Sciatic nerve (tissue), 2 donors: ENCODE results near the gene NLGN1. TPM values are rescaled to one million over a fixed set of nuclear protein-coding genes. Genes with fewer than 3 reads are reported as not detected.

Source experiments
- ATAC-seq: fragments of 200-7000 bp; cut with Tn5 transposase; one replicate; pipeline ENCODE4 v1.9.1; 2020; ENCODE audit warnings: mild to moderate bottlenecking, moderate library complexity
- DNase-seq: peaks from one replicate; pipeline ENCODE4 v3.0.0-alpha.2; 2020; ENCODE audit warnings: low spot score
- intact Hi-C: fragments of 100-400 bp; cut with DNase I; formaldehyde crosslinking; loops from one replicate; pipeline ENCODE4 v1.14.2; 2022
- total RNA-seq: library from RNA; stranded (reverse); fragmentation: NEBNext Ultra II Directional; extraction: Animal tissue kit (Norgen Biotek cat#: 25700); gene quantifications from one replicate; pipeline ENCODE4 v1.2.1, GENCODE V29; 2021
- donor health status: DM: no; HTN: no; CAD: no.
- donor health status: DM: no; HTN: no; CAD: no.

NLGN1 gene
- total RNA-seq, 1 donor from 2014 or later = 26.0 TPM

DNA sequence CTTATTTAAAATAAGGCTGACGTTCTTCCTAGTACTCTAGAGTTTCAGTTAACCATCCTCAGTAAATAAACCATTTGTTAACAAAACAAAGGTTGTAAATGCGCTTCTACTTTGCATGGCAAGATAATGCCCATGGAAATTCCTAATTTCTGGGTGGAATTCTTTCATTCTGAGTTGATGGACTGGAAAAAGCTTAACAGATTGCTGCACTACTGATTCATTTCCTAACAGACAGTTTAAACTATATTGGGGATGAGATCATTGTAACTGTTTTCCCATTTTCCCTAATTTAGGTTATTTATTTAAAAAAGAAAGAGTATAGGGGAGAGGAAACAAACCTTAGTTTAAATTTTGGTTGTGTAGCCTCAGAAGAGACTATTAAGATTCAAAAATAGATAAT lies 342.2 kb downstream of the NLGN1 start:
- intact Hi-C loops = no loop called here
- DNase-seq = no peak
- no peak for ATAC-seq

DNA sequence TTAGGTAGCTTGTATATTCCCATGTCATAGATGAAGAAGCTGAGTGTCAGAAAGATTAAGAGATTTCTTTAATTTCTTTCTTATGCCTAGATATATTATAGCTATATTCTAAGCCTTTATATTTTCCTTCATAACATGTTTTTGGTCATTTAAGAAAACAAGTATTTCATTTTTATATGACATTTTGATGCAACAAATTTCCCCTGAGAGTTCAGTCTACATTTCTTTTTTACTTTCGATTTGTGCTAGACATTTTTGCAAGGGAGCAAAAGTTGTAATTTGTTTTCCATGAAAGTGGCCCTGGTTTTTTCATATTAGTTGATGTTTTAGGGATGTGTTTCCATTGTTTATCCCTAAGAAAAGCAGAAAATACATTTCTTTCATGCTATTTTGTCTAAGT lies 344.9 kb downstream of the NLGN1 start:
- no peak for DNase-seq
- no peak for ATAC-seq
- intact Hi-C loops = no loop called here

DNA sequence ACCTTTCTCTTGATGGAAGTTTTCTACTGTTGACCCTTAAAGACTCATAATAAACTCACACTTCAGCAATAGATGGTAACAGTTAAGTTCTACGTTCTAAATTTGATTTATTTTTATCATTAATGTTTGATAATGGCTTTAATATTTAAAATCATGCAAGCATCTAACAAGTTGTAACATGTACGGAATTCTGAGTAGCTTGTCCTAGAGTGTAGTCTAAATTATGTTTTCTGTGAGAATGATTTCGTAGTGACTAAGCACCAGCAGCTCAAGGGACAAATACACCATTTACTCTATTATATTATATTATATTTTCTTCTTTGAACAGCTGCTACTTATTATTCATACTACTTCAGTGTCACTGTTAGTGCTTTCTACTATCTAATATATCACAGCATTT lies 345.6 kb downstream of the NLGN1 start:
- intact Hi-C loops = no loop called here
- ATAC-seq = peak; percentile 27

DNA sequence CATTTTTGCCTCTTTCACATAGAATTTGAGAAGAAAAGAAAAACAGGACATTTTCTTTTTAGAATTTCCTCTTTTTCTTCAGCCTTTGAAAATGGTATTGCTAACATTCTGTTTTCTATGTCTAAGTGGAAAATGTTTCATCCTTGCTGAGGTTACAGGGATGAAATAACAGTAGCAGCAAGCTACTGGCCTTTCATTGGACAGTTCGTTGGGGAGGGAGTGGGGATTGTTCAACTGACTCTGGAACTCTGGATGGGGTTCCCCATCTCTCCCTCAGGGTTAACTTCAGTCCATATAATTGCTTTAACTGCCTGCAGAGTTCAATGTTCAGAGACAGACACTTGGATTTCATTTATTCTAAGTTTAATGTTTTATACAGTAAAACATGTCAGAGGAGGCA lies 346.0 kb downstream of the NLGN1 start:
- ATAC-seq (no peak), DNase-seq (no peak)
- intact Hi-C loops = no loop called here

More for the DNA sequence above, 345.6 kb downstream of the NLGN1 start:
- DNase-seq = no peak

DNA sequence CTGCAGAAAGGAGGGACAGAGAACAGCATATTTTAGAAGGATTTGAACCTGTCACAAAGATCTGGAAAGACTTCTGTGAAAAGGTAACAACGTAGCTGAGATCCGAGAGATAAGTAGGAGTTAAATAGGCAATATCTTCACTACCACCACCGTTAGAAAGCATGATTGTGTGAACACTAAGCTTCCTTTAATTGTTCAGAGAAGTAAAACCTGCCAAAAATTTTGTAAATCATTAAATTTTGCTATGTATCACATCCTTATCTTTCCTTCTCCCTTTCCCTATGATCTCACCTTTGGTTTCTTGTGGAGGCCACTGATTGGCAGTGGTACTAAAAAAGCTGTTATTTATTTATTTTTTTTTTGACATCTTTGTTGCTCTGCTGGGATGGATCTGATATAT lies 346.9 kb downstream of the NLGN1 start:
- ATAC-seq (no peak), DNase-seq (no peak)
- intact Hi-C loops = no loop called here

DNA sequence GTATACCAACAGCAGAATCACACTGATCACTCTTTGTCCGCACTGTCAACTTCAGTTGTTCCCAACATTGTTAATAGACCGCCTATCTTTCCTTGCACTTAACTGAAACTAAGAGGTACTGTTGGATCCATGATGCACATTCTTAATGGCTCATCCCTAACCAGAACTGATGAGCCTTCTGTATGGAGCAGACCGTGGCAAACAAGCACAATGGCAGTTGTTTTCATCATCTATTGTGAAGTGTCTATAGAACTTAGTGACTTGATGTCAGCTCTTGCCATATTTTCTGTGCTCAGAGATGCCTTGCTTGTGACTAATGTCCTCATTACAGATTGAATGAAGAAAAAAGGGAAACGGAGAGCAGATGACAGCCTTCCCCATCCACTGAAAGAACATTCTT lies 347.4 kb downstream of the NLGN1 start:
- intact Hi-C loops = no loop called here
- DNase-seq (no peak), ATAC-seq (no peak)

DNA sequence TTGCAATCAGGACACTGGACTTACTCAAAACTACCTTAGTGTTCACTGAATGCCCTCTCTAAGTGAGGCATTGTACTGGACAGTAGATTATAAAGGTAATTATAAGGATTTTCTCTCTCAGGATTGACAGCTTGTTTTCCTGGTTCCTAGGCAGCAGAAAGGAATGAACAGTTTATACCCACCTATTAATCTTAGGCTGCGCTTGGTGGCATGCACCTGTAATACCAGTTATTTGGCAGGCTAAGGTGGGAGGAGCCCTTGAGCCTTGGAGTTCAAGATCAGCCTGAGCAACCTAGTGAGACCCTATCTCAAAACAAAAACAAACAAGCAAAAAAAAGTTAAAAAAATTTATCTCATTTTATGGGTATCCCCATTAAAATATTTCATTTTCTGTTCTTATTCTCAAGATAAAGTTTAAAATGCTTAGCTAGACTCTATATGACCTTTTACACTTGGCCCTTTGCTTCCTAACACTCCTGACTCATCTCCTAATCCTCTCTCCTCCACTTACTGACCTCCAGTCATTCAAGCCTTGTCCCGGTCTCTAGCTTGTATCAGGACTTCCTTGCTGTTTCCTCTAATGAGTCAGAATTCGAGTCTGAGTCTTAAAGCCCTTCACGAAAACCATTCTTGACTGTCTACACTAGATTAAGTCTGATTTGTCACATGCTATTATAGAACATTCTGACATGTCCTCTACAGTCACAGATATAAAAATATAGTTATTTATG lies 348.6 kb downstream of the NLGN1 start:
- ATAC-seq = no peak
- intact Hi-C loops = no loop called here
- no peak for DNase-seq

DNA sequence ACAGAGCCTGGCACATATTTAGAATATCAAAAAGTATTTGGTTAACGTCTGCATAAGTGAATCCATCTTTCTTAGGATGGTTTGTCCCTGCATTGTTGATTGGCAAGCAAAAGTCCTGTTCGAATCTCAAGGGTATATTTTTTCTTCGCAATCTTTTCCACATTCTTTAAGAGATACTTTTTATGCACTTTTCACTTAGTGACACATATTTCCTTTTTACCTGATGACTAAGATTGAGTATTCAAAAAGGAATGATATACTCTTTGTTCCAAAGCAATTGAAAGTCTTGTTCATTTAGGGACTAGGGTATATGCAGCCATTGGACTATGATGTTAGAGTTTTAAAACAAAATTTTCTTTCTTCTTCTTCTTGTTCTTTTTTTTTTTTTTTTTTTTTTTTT lies 349.9 kb downstream of the NLGN1 start:
- intact Hi-C loops = no loop called here
- no peak for DNase-seq
- ATAC-seq = no peak

DNA sequence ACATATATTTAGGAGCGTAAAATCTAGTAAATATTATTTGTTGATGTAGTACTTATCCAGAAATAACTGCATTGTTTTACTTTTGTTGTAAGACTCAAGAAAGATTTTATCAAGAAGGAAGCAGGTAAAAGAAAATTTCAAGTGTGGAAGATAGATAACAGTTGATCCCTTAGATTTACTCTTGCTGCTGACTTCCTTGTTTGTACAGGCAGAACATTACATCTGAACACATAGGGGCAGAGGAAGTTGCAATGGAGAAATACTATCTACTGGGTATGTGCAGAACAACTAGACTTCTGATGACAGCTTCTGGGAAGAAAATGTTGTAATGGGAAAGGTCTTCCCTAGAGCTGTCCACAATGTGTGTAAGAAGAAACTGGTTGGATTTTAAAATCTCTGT lies 350.6 kb downstream of the NLGN1 start:
- ATAC-seq (no peak), DNase-seq (no peak)
- intact Hi-C loops = no loop called here

DNA sequence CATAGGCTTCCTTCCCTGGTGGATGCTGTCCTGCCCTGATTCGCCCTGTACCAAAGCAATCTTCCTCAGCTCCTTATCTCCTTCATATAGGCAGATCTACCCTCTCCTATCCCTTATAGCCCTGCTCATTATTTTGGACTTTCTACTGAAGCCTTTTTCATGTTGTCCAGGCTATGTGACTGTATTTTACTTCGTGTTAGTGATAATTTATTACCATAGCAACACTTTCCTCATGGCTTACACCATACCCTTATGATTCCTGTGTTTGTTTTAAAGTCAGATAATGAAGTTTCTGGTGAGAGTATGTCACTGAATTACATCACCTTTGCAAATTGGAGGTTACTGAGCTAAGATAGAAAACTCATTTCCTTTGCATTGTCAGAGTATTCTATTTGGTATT lies 352.6 kb downstream of the NLGN1 start:
- intact Hi-C loops = no loop called here
- no peak for DNase-seq
- no peak for ATAC-seq

DNA sequence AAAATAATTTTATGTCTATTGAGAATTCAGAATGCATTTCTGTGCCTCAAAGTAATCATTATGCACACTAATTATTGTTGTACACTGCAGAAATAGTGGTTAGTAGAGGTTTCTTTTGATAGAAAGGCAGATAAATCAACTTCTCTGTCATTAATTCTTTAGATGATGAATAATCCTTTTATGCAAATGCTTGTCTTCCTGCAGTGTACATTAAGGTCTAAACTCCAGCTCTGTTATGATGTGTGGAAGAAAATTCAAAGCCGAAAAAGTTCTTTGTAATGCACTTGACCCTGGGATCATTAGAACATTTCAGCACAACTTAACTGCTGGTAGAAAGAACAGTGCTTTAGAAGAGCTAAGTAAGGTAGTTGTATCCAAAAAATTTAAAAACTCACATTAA lies 353.0 kb downstream of the NLGN1 start:
- intact Hi-C loops = no loop called here
- DNase-seq = no peak
- no peak for ATAC-seq

DNA sequence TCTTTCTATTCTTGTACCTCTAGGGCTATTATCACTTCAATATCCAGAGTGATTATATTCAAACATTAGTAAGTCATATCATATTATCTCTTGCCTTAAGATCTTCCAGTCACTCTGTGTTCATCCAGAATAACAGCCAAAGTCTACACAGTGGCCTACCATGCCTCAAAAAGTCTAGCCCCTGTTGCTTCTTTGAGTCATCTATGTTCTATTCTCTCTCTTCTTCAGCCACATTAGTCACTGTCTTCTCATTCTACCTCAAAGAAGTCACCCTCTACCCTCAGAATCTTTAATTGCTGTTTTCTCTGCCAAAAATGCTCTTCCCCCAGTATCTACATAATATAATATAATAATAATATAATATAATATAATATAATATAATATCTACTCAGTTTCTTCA lies 356.0 kb downstream of the NLGN1 start:
- intact Hi-C loops = no loop called here
- no peak for ATAC-seq

DNA sequence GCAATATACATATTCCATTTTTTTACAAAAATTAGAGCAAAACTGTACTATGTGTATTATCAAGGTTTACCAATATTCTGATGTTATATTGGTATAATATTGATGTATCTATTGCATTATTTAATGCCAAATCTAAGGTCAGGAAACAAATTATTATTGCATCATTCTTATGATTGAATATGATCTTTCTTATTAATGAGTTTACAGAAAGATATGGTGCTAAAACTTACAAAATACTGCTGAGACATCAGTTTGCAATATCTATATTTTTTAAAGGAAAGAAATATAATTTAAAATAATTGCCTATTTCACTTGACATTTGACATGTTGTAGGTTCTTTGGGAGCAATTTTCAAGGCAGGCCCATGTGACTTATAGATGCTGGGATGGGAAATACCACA lies 357.6 kb downstream of the NLGN1 start:
- no peak for ATAC-seq
- intact Hi-C loops = no loop called here

More for the DNA sequence above, 356.0 kb downstream of the NLGN1 start:
- DNase-seq = no peak

DNA sequence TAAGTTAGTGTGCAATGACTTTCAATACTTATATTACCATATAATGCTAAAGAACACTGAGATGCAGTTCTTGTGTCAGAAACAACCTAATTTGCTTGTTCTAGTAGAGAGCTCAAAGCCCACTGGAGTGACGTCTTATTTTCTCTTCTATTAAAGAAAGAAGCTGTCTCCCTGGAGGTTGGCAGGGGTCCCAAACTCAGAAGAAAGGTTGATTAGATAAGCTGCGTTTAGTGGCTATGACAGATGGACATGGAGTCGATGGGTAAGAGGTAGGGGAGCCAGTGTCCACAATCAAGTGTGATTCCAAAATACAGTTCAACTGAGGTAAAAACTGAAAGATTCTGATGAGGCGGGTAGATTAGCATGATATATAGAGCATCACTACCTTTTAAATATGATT lies 363.6 kb downstream of the NLGN1 start:
- no peak for ATAC-seq
- DNase-seq = no peak
- intact Hi-C loops = no loop called here

More for the DNA sequence above, 357.6 kb downstream of the NLGN1 start:
- no peak for DNase-seq

DNA sequence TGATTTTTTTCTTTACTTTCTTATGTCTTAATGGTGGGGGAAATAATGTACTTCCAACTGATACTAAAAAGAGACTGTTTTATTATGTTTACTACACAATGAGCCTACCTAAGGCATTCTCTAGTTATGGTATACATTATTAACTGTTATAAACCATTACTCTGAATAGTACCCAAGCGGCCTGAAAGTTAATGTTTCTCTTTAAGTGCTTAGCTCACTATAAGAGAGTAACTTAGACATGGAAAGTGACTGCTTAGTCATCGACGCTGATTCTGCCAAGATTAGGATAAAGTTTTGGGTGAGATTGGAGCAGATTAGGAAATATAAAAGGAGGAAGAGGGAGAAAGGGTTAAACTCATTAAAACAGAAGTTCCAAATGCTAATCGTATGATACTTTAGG lies 365.0 kb downstream of the NLGN1 start:
- DNase-seq (no peak), ATAC-seq (no peak)
- intact Hi-C loops = no loop called here

DNA sequence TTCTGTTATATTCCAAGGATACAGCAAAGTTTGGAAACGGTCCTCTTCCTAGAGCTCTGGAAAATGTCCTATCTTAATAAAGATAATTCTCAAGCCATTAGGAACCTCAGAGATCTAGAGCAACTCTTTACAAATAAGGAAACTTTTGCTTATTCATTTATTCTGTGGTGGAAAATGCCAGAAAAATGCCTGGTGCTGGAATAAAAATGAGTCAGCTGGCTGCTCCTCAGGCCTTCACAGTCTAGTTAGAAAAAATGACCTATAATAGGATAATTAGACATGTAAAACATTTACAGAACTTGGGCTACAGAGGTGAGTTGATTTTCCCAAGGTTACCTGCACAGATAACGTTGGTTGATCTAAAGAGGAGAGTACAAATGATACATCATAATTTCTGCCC lies 372.5 kb downstream of the NLGN1 start:
- intact Hi-C loops = no loop called here
- ATAC-seq = no peak

DNA sequence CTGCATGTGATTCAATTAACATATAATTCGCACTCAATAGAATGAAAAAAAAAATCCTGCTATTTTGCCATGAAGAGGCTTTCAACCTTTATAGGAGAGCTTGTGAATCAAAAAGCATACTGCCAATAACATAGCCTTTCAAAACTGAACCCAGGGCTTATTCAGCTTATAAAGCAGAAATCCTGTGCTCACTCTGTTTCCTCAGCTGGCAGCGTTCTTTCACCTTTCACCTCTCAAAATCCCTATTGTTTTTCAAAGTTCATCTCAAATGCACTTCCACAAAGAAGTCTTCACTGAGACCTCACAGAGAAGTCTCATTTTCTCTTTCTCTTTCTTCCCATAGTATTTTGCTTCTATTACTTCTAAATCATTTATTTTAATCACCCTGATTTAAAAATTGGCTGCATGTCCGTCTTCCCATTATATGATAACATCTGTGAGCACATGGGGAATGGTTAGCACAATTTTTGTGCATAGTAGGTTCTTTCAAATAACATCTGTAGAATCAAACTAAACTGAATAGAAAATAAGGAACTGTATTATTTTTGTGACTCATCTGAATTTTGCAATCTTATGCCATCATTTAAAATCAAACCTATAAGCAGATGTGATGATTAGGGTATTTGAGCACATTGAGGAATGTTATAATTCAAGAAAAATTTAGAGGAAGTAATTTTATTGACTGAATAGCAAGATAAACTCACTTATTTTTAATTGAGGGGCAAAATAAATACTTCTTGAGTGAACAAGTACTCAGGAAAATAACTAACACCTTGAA lies 373.4 kb downstream of the NLGN1 start:
- ATAC-seq (peak; percentile 42), DNase-seq (no peak)
- intact Hi-C loops = no loop called here

More for the DNA sequence above, 372.5 kb downstream of the NLGN1 start:
- DNase-seq = no peak

DNA sequence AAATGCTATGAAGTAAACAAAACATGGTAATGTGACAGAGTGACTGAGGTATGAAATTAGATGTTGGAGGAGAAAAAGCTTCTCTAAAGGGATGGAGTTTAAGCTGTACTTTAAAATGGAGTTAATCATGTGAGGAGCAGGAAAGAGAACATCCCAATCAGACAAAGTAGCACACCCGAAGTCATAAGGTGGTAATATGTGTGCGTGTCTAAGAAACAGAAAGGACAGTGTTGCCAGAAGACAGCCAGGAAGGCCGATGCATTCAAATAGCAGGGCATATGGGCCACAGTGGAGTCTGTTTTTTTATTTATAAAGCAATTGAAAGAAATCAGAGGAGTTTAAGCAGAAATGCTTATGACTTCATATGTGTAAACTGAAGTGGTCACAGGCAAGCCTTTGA lies 376.3 kb downstream of the NLGN1 start:
- no peak for DNase-seq
- intact Hi-C loops = no loop called here
- ATAC-seq = no peak

DNA sequence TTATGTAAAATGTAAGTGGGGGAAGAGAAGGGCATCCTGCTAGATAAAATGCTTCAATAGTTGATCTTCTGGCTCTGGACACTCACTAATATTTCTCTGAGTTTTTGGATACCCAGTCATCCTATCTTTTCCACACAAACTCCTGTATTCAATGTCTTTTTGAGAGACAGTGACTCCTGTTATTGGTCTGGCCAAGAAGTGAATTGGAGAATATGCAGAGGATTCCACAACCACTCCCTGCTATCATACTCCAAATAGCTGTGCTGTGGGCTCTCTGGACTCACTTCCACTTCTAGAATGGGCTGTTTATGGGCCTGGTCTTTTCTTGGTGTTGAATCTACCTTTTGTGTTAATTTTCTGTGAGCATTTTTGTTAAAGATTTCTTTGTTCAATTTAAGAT lies 376.8 kb downstream of the NLGN1 start:
- intact Hi-C loops = no loop called here

DNA sequence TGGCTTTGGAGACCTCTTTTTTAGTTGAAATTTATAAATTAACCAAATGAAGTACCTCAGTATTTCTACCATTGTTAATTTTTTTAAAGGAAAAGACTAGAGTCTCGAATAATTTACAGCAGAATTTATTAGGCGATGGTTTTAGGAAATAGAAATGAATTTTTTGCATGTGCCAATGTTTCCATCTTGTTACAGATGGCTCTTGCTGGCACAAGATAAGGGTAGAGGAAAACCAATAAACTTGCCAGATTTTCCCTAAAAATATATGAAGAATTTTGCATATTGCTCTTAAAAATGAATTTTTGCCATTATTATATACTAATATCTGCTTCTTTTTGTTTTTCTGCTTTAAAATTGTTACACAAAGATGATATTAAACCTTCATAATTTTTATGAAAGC lies 380.7 kb downstream of the NLGN1 start:
- DNase-seq (no peak), ATAC-seq (no peak)
- intact Hi-C loops = no loop called here

More for the DNA sequence above, 376.8 kb downstream of the NLGN1 start:
- no peak for DNase-seq
- ATAC-seq = no peak

DNA sequence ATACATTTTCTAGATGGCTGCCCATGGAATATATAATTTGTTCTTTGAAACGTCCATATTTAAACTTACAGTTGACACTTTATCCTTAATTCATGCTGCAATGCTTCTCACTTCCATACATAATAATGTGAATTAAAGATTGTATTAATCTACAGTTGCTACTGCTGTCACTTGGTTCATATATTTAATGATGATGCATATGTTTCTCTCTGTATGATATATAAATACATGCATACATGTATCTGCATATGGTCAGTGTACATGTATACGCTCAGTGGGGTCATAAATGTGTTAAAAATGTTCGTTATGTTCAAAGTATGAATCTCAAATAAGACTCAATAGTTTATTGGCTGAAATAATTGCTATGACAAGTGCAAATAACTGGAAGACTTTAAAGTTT lies 382.5 kb downstream of the NLGN1 start:
- intact Hi-C loops = no loop called here
- no peak for DNase-seq
- ATAC-seq = no peak
